BJ (cell line): Measurements from ENCODE around the gene PRDM16. TPM values are rescaled to one million over a fixed set of nuclear protein-coding genes. Genes with fewer than 3 reads are reported as not detected.

Source experiments
- CTCF ChIA-PET: fragments of 350-600 bp; formaldehyde crosslinking; extraction: SDS; loops from one replicate; lab custom pipeline; 2021; ENCODE audit warnings: antibody characterized with exemption, inconsistent platforms; lab: Yijun Ruan, JAX
- POLR2A ChIA-PET: fragments of 300-600 bp; sonication (Branson Sonifier 250); formaldehyde crosslinking; extraction: SDS; loops from one replicate; lab custom pipeline; 2021; ENCODE audit warnings: antibody characterized with exemption; lab: Charles Lee
- DNase-seq: peaks from one replicate; pipeline ENCODE4 v3.0.0-alpha.2; 2011; ENCODE audit warnings: low read depth
- H3K27me3 ChIP-seq: 2 replicates; pipeline ENCODE4 v1.6.0; 2011; ENCODE audit warnings: low read length; ENCODE audit not compliant: control insufficient read depth, insufficient read depth
- H3K36me3 ChIP-seq: 2 replicates; pipeline ENCODE4 v1.5.1; 2011; ENCODE audit warnings: low read length; ENCODE audit not compliant: control insufficient read depth, insufficient read depth
- H3K4me3 ChIP-seq: 2 replicates; pipeline ENCODE4 v1.5.1; 2011; ENCODE audit warnings: low read depth, mild to moderate bottlenecking, control low read depth, low read length
- CTCF ChIP-seq: IDR thresholded peaks from 2 replicates; pipeline ENCODE4 v1.5.1; 2011; ENCODE audit warnings: low read depth, mild to moderate bottlenecking, control low read depth, inconsistent platforms, low read length, moderate library complexity; ENCODE audit not compliant: insufficient read depth
- polyA plus RNA-seq: library from polyadenylated mRNA; depleted of rRNA; stranded (reverse); fragments of >200 nt; gene quantifications from 2 replicates; pipeline ENCODE4 v1.2.3, GENCODE V29; 2011

PRDM16 gene
- polyA plus RNA-seq, 1 experiment = 0.02 TPM

- DNase-seq = no peak
- no peaks in the 10 kb centered on the region for H3K36me3 ChIP-seq
- ChIA-PET POLR2A (no interaction called here), CTCF (no interaction called here)
- H3K27me3 ChIP-seq = no peaks in the 10 kb centered on the region
- TF ChIP-seq CTCF = no peak
- H3K4me3 ChIP-seq = no peak overlapping the region
These were observed 35.8 kb upstream of the PRDM16 start for GRCh38 chr1:3033040-3033789.

- H3K27me3 ChIP-seq = no peaks in the 10 kb centered on the region
- CTCF ChIA-PET = no interaction called here
- POLR2A ChIA-PET = no interaction called here
- no peak for DNase-seq
- no peak overlapping the region for H3K4me3 ChIP-seq
- no peaks in the 10 kb centered on the region for H3K36me3 ChIP-seq
- no peak for TF ChIP-seq CTCF
These were observed 35.3 kb upstream of the PRDM16 start for GRCh38 chr1:3033790-3034090.

DNA sequence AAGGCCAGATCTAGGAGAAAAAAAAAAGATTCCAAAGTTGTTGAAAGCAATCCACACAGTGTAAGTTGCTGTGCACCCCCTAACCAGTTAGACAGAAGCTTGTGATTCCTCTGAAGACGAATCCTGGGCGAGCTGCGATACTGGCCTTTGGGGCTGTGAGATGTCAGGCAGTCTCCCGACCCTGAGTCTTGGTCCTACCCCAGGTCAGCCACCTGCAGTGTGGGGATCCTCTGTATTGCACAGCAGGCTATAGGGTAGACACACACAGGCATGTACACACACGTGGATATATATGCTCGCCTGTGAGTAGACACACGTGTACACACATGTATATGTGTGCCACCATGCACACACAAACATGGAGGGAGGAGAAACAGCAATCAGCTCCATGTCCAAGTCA lies 34.8 kb upstream of the PRDM16 start:
- POLR2A ChIA-PET = no interaction called here
- DNase-seq = no peak
- CTCF ChIA-PET = no interaction called here

GRCh38 chr1:3034728-3035562 lies 34.1 kb upstream of the PRDM16 start:
- Histone ChIP-seq H3K36me3 (no peaks in the 10 kb centered on the region), H3K27me3 (no peaks in the 10 kb centered on the region), H3K4me3 (no peak overlapping the region)
- no peak for DNase-seq
- CTCF ChIA-PET = interaction anchor here (0.7 kb wide), 1 partner anchor 172 kb away, joined by 3 read pairs; no protein-coding TSS in a partner anchor
- no peak for TF ChIP-seq CTCF
- POLR2A ChIA-PET = no interaction called here

More for the DNA sequence above, 34.8 kb upstream of the PRDM16 start:
- no peaks in the 10 kb centered on the region for H3K36me3 ChIP-seq
- TF ChIP-seq CTCF = no peak
- H3K4me3 ChIP-seq = no peak overlapping the region
- H3K27me3 ChIP-seq = no peaks in the 10 kb centered on the region
